HL-60 (cell line): ENCODE data around the gene UBXN4.

ENCODE experiments used
- DNase-seq, 2 experiments: peaks; one replicate each; pipeline ENCODE4 v3.0.0-alpha.2; 2010 to 2020; ENCODE audit warnings: low read depth in 1 of 2, low spot score in 1 of 2
- H3K27ac ChIP-seq: fragments of 250-450 bp; sonication (Bioruptor Pico); replicated peaks from 2 replicates; pipeline ENCODE4 v1.5.1; 2020; ENCODE audit warnings: mild to moderate bottlenecking, moderate library complexity
- H3K27me3 ChIP-seq: fragments of 250-450 bp; sonication (Bioruptor Pico); 2 replicates; pipeline ENCODE4 v1.5.1; 2021; ENCODE audit warnings: mild to moderate bottlenecking, moderate library complexity; ENCODE audit not compliant: insufficient read depth, poor library complexity, severe bottlenecking
- H3K4me3 ChIP-seq: replicated peaks from 2 replicates; pipeline ENCODE4 v1.5.1; 2011; ENCODE audit warnings: mild to moderate bottlenecking, control low read depth, low read length; ENCODE audit not compliant: insufficient read depth
- GABPA ChIP-seq: IDR thresholded peaks from 2 replicates; pipeline ENCODE4 v1.6.1; 2012; ENCODE audit warnings: low read depth
- POLR2AphosphoS5 ChIP-seq: IDR thresholded peaks from 2 replicates; pipeline ENCODE4 v1.6.1; 2012; ENCODE audit warnings: low read depth
- SPI1 ChIP-seq: IDR thresholded peaks from 2 replicates; pipeline ENCODE4 v1.6.1; 2012; ENCODE audit warnings: low read depth, mild to moderate bottlenecking, borderline replicate concordance
- long read RNA-seq: library from polyadenylated mRNA; unstranded; transcript quantifications from one replicate; pipeline ENCODE4 v2.0.0, GENCODE V29; 2020
- TF ChIP-seq, protein P1 (sequence below): IDR thresholded peaks from one replicate; pipeline ENCODE4 v1.5.1; 2011; ENCODE audit warnings: low read length, control low read depth, inconsistent platforms; ENCODE audit not compliant: insufficient read depth
- TF ChIP-seq, protein P2 (sequence below): IDR thresholded peaks from 2 replicates; pipeline ENCODE4 v1.6.1; 2012; ENCODE audit warnings: low read depth; ENCODE audit not compliant: insufficient replicate concordance

UBXN4 gene
- long read RNA-seq, full-length matches to known transcripts, result 95 of 178 reads
- long read RNA-seq, partial matches to known transcripts, result 50 of 178 reads
- long read RNA-seq, other reads (novel, unspliced or antisense), result 33 of 178 reads

- Histone ChIP-seq H3K27ac (peak within 1 kb of the TSS; percentile 95), H3K4me3 (peak within 1 kb of the TSS; percentile 85), H3K27me3 (no peaks in the 10 kb centered on the region)
- DNase-seq, result peak; percentile 97 to 99
- peak; percentile 52; the same call in 1 of the 2 replicates for TF ChIP-seq POLR2AphosphoS5
- 0 out of 2 replicates have a peak, but pooled peaks have one; percentile 29 for TF ChIP-seq GABPA
- TF ChIP-seq, protein P1, sequence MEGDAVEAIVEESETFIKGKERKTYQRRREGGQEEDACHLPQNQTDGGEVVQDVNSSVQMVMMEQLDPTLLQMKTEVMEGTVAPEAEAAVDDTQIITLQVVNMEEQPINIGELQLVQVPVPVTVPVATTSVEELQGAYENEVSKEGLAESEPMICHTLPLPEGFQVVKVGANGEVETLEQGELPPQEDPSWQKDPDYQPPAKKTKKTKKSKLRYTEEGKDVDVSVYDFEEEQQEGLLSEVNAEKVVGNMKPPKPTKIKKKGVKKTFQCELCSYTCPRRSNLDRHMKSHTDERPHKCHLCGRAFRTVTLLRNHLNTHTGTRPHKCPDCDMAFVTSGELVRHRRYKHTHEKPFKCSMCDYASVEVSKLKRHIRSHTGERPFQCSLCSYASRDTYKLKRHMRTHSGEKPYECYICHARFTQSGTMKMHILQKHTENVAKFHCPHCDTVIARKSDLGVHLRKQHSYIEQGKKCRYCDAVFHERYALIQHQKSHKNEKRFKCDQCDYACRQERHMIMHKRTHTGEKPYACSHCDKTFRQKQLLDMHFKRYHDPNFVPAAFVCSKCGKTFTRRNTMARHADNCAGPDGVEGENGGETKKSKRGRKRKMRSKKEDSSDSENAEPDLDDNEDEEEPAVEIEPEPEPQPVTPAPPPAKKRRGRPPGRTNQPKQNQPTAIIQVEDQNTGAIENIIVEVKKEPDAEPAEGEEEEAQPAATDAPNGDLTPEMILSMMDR, result peak; percentile 74
- TF ChIP-seq SPI1, result peak; percentile 13; the same call in 1 of the 2 replicates
- TF ChIP-seq, protein P2, sequence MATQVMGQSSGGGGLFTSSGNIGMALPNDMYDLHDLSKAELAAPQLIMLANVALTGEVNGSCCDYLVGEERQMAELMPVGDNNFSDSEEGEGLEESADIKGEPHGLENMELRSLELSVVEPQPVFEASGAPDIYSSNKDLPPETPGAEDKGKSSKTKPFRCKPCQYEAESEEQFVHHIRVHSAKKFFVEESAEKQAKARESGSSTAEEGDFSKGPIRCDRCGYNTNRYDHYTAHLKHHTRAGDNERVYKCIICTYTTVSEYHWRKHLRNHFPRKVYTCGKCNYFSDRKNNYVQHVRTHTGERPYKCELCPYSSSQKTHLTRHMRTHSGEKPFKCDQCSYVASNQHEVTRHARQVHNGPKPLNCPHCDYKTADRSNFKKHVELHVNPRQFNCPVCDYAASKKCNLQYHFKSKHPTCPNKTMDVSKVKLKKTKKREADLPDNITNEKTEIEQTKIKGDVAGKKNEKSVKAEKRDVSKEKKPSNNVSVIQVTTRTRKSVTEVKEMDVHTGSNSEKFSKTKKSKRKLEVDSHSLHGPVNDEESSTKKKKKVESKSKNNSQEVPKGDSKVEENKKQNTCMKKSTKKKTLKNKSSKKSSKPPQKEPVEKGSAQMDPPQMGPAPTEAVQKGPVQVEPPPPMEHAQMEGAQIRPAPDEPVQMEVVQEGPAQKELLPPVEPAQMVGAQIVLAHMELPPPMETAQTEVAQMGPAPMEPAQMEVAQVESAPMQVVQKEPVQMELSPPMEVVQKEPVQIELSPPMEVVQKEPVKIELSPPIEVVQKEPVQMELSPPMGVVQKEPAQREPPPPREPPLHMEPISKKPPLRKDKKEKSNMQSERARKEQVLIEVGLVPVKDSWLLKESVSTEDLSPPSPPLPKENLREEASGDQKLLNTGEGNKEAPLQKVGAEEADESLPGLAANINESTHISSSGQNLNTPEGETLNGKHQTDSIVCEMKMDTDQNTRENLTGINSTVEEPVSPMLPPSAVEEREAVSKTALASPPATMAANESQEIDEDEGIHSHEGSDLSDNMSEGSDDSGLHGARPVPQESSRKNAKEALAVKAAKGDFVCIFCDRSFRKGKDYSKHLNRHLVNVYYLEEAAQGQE, result no peak
These were observed at the start of gene UBXN4 for GRCh38 chr2:135741395-135742324. TSS of gene UBXN4 (plus strand) at chr2:135741855. CDS start at chr2:135741930, 75 bp downstream.

DNA sequence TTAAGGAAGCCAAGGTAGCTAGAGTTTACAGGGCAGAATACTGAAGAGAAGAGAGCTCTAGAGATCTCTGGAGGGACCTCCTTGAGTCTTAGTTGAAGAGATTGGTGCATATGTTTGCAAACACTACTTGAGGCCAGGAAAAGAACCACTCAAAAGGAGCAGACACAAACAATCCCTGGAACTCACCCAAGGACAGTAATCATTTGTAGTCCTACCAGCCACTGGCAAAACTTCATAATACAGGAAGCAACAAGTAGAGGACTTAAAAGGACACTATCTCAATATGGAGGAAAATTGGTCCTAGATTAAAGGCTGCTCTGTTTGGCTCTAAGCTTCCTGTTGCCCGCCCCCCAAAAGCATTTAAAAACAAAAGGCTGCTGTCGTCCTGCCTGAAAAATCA lies 46.9 kb upstream of the UBXN4 start:
- DNase-seq, result no peak
- Histone ChIP-seq H3K27me3 (no peaks in the 10 kb centered on the region), H3K27ac (no peak overlapping the region), H3K4me3 (no peak overlapping the region)
- TF ChIP-seq GABPA (no peak), SPI1 (no peak), POLR2AphosphoS5 (no peak)
- TF ChIP-seq, protein P2, result no peak
- TF ChIP-seq, protein P1, result no peak

DNA sequence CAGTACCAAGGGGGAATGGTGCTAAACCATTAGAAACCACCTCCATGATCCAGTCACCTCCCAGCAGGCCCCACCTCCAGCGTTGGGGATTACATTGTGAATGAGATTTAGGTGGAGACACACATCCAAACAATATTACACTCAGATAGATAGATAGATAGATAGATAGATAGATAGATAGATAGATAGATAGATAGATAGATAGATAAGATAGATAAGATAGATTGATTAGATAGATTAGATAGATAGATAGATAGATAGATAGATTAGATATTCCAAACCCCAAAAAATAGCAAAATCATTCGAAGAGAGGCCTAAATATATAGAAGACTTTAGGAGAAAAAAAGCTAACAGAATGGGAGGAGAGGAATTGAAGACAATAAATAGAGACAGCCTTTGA lies 42.8 kb upstream of the UBXN4 start:
- DNase-seq, result no peak
- Histone ChIP-seq H3K4me3 (no peak overlapping the region), H3K27ac (no peak overlapping the region), H3K27me3 (no peaks in the 10 kb centered on the region)
- TF ChIP-seq, protein P1, result no peak
- TF ChIP-seq GABPA (no peak), POLR2AphosphoS5 (no peak), SPI1 (no peak)
- TF ChIP-seq, protein P2, result no peak
